ENCODE measurements around the gene DZIP1L. TPM values are rescaled to one million over a fixed set of nuclear protein-coding genes. Genes with fewer than 3 reads are reported as not detected.
A peak's percentile ranks its signal among the peaks of the same experiment; 100 is the strongest.

The DZIP1L gene
- total and polyA plus RNA-seq, 9 donors, result 4.9 to 29.0 (median 18.9) TPM

- H3K9me3 ChIP-seq, result no peaks in the 10 kb centered on the region
- peaks cover 2% of the 10 kb centered on the region for H3K4me1 ChIP-seq (ENCODE audit: insufficient read depth)
- TF ChIP-seq CTCF (IDR thresholded peaks at IDR 0.05) (peak in 1 of 3 donors; percentile 10), EP300 (IDR thresholded peaks at IDR 0.05) (no peak)
- intact Hi-C loops (cut with DNase I), result no loop called here
- 46 to 49% (median 49%) methylated on average over 8 of the region's 8 CpGs for WGBS, 3 donors
- H3K27me3 ChIP-seq, result no peaks in the 10 kb centered on the region
- H3K4me3 ChIP-seq, result no peak overlapping the region
- no peaks in the 10 kb centered on the region for H3K36me3 ChIP-seq
- no peak overlapping the region for H3K27ac ChIP-seq
- peak in 1 of 5 donors; percentile 55 for DNase-seq
Observed at GRCh38 chr3:138051947-138052802, 63.2 kb downstream of the DZIP1L start.

DNA sequence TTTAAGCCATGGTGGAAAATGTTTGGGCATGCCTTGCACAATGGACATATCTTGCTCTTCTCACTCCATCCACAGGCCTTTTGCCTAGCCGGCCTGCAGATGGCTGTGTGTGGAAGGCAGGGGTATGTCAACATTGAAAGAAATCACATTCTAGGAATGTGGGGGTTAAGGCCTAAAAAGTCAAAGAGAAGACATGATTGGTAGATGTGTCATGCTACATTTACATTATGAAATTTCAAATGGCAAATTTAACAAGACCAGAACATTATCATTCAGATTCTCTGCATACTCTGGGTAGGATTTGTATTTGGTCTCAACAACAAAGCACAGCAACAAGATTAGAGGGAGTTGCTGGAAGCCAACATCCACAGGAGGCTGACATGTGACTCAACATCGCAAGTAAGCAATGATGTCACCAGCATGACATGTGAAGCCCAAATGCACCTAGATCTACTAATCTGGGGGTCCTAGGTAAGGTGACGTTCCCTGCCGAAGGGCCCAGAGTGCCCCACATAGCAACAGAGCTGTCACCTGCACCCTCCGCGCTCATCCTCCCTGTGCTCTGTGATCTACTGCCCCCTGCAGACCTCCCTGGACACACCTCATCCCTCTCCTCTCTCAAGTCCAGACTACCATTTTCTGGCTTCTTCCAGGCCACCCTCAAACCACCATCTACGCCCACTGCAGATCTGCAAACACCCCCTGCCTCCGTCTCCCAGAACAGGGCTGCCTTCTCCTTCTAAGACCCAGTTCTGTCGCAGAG lies 66.1 kb downstream of the DZIP1L start:
- H3K4me1 ChIP-seq (ENCODE audit: insufficient read depth), result peaks cover 2% of the 10 kb centered on the region
- 94 to 96% (median 96%) methylated on average over 9 of the region's 9 CpGs for WGBS, 3 donors
- TF ChIP-seq CTCF (IDR thresholded peaks at IDR 0.05) (no peak), POLR2A (IDR thresholded peaks at IDR 0.05) (no peak), EP300 (IDR thresholded peaks at IDR 0.05) (no peak)
- H3K9me3 ChIP-seq, result no peaks in the 10 kb centered on the region
- H3K27ac ChIP-seq, result no peak overlapping the region
- no peaks in the 10 kb centered on the region for H3K36me3 ChIP-seq
- intact Hi-C loops (cut with DNase I), result no loop called here
- DNase-seq, result no peak
- H3K27me3 ChIP-seq, result no peaks in the 10 kb centered on the region
- no peak overlapping the region for H3K4me3 ChIP-seq

DNA sequence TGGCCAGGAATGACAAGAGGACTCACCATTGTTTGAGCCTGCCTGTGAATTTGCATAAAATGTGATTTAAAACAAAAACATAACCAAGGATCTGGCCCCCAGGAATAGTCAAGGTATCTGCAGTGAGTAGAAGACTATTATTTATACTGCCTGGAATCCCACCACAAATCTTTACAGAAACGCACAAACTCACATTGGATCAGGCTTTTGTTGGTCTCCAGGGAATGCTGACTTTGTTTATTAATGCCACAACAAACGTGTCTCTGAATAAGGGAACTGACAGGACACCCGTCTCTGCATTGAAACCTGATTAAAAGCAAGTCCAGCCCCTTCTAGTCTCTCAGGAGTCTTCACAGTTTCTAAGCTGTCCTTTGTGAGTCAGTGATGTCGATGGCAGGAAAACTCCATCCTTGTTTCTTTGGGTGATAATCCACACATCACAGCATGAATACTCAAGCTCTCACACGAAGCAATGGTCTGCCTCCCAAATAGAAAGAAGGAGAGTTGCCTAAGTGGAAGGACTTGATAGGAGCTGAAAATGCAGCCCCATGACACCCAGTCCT lies 67.7 kb downstream of the DZIP1L start:
- no peak overlapping the region for H3K4me3 ChIP-seq
- DNase-seq, result no peak
- no peaks in the 10 kb centered on the region for H3K36me3 ChIP-seq
- TF ChIP-seq EP300 (IDR thresholded peaks at IDR 0.05), result no peak
- no peak for TF ChIP-seq POLR2A (IDR thresholded peaks at IDR 0.05)
- no peak for TF ChIP-seq CTCF (IDR thresholded peaks at IDR 0.05)
- no peaks in the 10 kb centered on the region for H3K9me3 ChIP-seq
- H3K4me1 ChIP-seq (ENCODE audit: insufficient read depth), result peaks cover 2% of the 10 kb centered on the region
- intact Hi-C loops (cut with DNase I), result no loop called here
- no peak overlapping the region for H3K27ac ChIP-seq
- WGBS, 3 donors, result 73 to 83% (median 78%) methylated on average over 5 of the region's 5 CpGs
- H3K27me3 ChIP-seq, result no peaks in the 10 kb centered on the region

GRCh38 chr3:138046955-138047354 lies 68.5 kb downstream of the DZIP1L start:
- Histone ChIP-seq H3K27ac (no peak overlapping the region), H3K27me3 (no peaks in the 10 kb centered on the region), H3K9me3 (no peaks in the 10 kb centered on the region), H3K4me1 (ENCODE audit: insufficient read depth) (peaks cover 2% of the 10 kb centered on the region), H3K4me3 (no peak overlapping the region), H3K36me3 (no peaks in the 10 kb centered on the region)
- intact Hi-C loops (cut with DNase I), result no loop called here
- DNase-seq, result no peak
- WGBS, 3 donors, result 54 to 96% (median 62%) methylated on average over 3 of the region's 3 CpGs
- TF ChIP-seq EP300 (IDR thresholded peaks at IDR 0.05) (no peak), POLR2A (IDR thresholded peaks at IDR 0.05) (no peak), CTCF (IDR thresholded peaks at IDR 0.05) (no peak)
